Right lobe of liver (tissue), 4 donors: ENCODE measurements around the gene SDF4.

ENCODE experiments used
- CTCF ChIP-seq, 4 donors: fragments of 200-600 bp in 3 of 4; fragments of 450-650 bp in 1 of 4; IDR thresholded peaks; one replicate each; pipeline versions ENCODE4 v1.5.1 to v1.8.0; 2016 to 2022; ENCODE audit warnings: antibody characterized with exemption in 4 of 4, mild to moderate bottlenecking in 2 of 4
- POLR2A ChIP-seq: fragments of 450-650 bp; IDR thresholded peaks from one replicate; pipeline ENCODE4 v1.6.1; 2017; ENCODE audit warnings: antibody characterized with exemption, mild to moderate bottlenecking
- donor health status: DM: no; HTN: no; CAD: no.
- donor health status: DM: no; HTN: no; CAD: no.
- donor health status: DM: no; HTN: yes; CAD: no.

- TF ChIP-seq CTCF (IDR thresholded peaks at IDR 0.05) (no peak), POLR2A (no peak)
These were observed 8.5 kb upstream of the SDF4 start for GRCh38 chr1:1240348-1240732.
